Omental fat pad (tissue), 4 donors: ENCODE data around the gene ROMO1. TPM values are rescaled to one million over a fixed set of nuclear protein-coding genes. Genes with fewer than 3 reads are reported as not detected.
A peak's percentile ranks its signal among the peaks of the same experiment; 100 is the strongest.
"Not testable (repeated sequence)": the region's sequence is repeated elsewhere in the genome, so short reads cannot be mapped to it uniquely, and the experiment has no call there.

Experiments used
- ATAC-seq: fragments of 150-250 bp; one replicate; pipeline ENCODE4 v1.9.1; 2016; ENCODE audit warnings: mild to moderate bottlenecking, moderate library complexity; ENCODE audit not compliant: low FRiP score
- DNase-seq: peaks from one replicate; pipeline ENCODE4 v3.0.0-alpha.2; 2019; ENCODE audit warnings: low spot score
- total RNA-seq, 4 donors: library from RNA; depleted of rRNA; stranded (reverse); fragments of >200 nt; gene quantifications; one replicate each; pipeline ENCODE4 v1.1.0, GENCODE V29; 2016
- TF ChIP-seq, protein P1 (sequence below), 3 donors: fragments of 450-650 bp; IDR thresholded peaks; one replicate each; pipeline ENCODE4 v1.5.1; 2016 to 2017; ENCODE audit warnings: antibody characterized with exemption in 3 of 3, mild to moderate bottlenecking in 3 of 3, moderate library complexity in 2 of 3

ROMO1 gene
- total RNA-seq, 4 donors from 2014 or later: 160 to 364 (median 237) TPM

DNA sequence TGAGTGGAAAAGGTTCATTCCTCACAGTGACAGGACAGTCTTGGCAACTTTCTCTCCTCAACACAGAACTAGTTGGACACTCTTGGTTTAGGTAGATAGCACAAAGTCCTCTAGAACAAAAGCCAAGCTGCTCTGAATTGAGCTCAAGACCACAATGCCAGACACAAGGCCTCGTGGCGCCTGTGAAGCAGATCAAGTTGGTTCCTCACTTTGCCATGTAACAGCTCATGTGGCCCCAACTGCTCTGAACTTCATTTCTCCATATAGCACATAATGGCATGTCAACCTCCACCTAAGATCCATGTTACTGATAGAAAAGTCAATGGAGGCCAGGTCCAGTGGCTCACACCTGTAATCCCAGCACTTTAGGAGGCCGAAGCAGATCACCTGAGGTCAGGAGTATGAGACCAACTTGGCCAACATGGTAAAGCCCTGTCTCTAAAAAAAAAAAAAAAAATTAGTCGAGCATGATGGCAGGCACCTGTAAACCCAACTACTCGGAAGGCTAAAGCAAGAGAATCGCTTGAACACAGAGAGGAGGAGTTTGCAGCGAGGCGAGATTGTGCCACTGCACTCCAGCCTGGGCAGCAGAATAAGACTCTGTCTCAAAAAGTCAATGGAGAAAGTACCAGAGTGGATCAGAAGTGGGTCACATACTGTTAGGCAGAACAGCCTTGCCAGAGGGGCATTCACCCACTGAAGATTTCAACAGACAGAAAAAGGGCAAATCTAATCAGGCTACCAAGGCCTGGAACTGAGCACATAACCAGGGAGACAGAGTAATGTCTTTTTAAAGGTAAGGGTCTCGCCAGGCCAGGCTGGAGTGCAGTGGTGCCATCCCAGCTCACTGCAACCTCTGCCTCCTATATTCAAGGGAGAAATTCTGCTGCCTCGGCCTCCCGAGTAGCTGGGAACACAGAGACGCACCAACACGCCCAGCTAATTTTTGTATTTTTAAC lies 21.2 kb downstream of the ROMO1 start:
- TF ChIP-seq, protein P1, sequence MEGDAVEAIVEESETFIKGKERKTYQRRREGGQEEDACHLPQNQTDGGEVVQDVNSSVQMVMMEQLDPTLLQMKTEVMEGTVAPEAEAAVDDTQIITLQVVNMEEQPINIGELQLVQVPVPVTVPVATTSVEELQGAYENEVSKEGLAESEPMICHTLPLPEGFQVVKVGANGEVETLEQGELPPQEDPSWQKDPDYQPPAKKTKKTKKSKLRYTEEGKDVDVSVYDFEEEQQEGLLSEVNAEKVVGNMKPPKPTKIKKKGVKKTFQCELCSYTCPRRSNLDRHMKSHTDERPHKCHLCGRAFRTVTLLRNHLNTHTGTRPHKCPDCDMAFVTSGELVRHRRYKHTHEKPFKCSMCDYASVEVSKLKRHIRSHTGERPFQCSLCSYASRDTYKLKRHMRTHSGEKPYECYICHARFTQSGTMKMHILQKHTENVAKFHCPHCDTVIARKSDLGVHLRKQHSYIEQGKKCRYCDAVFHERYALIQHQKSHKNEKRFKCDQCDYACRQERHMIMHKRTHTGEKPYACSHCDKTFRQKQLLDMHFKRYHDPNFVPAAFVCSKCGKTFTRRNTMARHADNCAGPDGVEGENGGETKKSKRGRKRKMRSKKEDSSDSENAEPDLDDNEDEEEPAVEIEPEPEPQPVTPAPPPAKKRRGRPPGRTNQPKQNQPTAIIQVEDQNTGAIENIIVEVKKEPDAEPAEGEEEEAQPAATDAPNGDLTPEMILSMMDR (IDR thresholded peaks at IDR 0.05): no peak
- no peak for DNase-seq
- peak; percentile 17 for ATAC-seq

DNA sequence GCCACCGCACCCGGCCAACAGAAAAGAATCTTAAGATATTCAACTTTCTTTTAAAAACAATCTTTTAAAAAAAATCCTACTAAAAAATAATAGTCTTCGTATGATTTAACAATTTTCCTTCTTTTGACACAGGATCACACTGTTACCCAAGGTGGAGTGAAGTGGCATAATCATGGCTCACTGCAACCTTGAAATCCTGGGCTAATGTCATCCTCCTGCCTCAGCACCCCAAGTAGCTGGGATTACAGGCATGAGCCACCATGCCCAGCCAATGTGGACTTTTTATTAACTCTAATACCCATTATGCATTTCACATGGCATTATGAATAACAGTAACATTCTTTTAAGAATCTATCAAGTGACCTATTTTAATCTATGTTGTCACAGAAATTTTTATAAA lies 22.0 kb downstream of the ROMO1 start:
- ATAC-seq (no peak), DNase-seq (no peak)
- TF ChIP-seq, protein P1 (IDR thresholded peaks at IDR 0.05): no peak

DNA sequence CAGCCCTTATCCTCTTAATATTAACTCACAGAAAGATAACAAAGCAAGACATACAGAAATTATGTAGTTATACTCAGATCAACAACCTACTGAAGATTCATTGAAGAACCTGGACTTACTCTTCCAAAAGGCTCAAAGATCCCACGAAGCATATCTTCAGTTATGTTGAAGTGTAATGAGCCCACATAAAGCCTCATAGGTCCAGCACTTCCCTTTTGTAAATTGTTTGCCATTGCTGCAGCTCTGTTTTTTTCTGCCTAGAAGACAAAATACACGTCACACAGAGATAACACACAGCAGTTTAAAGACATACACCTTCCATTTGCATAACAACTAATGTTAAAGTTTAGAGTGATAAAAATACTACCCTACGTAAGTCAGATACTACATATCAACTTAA lies 22.4 kb downstream of the ROMO1 start:
- ATAC-seq (no peak), DNase-seq (no peak)
- TF ChIP-seq, protein P1 (IDR thresholded peaks at IDR 0.05): no peak

DNA sequence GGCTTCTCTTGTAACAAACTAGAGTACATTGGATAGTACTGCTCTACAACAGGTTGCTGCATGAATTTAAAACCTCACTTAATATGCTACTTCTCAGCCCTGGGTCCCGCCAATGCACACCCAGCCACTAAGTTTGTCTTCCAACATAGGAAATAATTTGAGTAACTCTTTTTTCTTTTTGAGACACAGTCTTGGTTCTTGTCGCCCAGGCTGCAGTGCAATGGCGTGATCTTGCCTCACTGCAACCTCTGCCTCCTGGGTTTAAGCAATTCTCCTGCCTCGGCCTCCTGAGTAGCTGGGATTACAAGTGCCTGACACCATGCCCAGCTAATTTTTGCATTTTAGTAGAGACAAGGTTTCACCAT lies 24.1 kb downstream of the ROMO1 start:
- not testable (repeated sequence) for ATAC-seq

DNA sequence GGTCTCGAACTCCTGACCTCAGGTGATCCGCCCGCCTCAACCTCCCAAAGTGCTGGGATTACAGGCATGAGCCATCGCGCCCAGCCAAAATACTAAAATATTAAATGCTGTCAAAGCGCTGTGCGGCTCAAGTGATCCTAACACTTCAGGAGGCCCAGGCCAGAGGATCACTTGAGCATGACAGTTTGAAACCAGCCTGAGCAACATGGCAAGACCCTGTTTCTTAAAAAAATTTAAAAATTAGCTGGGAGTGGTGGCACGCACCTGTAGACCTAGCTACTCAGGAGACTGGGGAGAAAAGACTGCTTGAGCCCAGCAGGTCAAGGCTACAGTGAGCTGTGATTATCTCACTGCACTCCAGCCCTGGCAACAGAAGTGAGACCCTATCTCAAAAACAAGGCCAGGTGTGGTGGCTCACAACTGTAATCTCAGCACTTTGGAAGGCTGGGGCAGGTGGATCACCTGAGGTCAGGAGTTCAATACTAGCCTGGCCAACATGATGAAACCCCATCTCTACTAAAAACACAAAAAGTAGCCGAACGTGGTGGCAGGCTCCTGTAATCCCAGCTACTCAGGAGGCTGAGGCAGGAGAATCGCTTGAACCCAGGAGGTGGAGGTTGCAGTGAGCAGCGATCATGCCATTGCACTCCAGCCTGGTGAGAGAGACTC lies 24.6 kb downstream of the ROMO1 start:
- ATAC-seq, DNase-seq: not testable (repeated sequence)

More for the DNA sequence above, 24.1 kb downstream of the ROMO1 start:
- DNase-seq: not testable (repeated sequence)

DNA sequence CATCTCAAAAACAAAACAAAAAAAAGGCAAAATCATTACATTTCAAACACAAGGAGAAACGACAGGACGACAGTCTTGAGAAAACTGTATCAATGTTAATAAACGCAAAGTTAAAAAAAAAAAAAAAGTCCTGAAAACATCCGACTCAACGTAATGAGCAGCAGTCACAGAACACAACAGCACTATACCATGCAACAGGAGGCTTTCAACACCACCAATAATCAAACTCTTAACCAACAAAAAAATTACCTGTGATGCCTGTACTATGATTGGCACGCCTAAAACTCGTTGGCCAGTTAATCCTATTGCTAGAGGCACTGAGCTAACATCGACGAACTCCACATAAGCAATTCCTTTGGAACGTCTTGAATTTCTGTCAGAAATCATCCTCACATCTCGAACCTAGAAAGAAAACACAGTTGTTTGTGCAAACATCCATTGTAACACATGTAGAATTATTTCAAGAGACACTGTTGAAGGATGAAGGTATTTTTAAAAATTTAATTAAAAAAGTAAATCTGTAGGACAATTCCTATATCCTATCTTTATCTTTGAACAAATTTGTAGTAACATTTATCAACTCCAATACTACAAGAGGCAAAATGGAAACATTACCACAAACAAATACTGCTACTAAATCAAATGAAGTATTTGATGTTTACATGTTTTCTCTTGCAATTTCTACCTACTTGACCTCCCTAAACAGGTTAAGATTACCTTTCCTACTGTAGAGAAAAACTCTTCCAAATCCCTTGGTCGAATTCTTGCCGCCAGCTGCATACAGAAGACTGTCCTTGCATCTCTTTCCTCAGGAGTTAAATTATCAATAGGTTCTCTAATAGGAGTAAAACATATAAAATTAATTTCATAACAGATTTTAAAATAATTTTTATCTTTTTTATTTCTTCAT lies 25.4 kb downstream of the ROMO1 start:
- no peak for ATAC-seq
- DNase-seq: no peak

More for the DNA sequence above, 25.4 kb downstream of the ROMO1 start:
- TF ChIP-seq, protein P1 (IDR thresholded peaks at IDR 0.05): no peak
